ENCODE data around the gene UBXN6. TPM values are rescaled to one million over a fixed set of nuclear protein-coding genes. Genes with fewer than 3 reads are reported as not detected.

The UBXN6 gene
- total RNA-seq, 1 experiment from 2014 or later: 76.5 TPM

DNA sequence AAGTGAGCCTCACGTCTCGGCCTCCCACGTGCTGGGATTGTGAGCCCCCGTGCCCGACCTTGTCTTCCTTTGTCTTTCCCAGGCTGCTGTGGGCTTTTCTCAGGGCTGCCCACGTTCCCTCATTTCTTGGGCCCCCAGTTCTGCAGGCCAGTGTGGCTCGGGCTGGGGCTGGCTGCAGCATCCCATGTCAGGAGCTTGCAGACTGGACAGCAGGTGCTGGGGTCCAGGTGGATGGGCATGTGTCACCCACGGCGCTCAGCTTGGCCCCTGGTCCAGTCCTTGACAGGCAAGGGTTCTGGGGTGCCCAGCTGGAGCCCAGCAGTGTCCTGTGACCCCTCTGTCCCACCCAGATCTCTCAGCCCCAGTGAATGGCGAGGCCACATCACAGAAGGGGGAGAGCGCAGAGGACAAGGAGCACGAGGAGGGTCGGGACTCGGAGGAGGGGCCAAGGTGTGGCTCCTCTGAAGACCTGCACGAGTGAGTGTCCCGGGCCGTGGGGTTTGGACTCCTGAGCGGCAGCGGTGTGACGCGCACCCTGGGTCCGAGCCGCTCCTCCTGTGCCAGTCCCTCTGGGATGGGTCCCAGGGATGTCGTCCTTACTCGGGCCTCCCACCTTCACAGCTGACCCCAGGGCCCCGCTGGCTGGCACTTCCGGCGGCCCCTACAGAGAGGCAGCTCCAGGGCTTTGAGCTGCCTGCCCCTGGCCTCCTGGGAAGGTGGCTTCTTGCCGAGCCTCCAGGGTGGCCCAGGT is 43.4 kb upstream of the UBXN6 start:
- BruUV-seq (replicated peaks): no TSS peak
- RAD21 ChIA-PET (ENCODE audit: low non-redundant PET in 1 of 2, low total read pairs in 2 of 2, uncharacterized antibody in 2 of 2, unreplicated experiment in 2 of 2): no interaction called here
- POLR2A ChIA-PET: no interaction called here
- peaks cover 0 to 12% of the 10 kb centered on the region in 2 experiments; a peak in 2 of 4 replicates for H3K36me3 ChIP-seq (ENCODE audit: control insufficient read depth in 1 of 2, insufficient read depth in 2 of 2, low read length in 2 of 2)
- peaks cover 0 to 1% of the 10 kb centered on the region in 2 experiments; a peak in 2 of 4 replicates for H3K4me1 ChIP-seq (ENCODE audit: control insufficient read depth in 1 of 2, insufficient read depth in 2 of 2, low read length in 2 of 2)
- no peak overlapping the region for H2AFZ ChIP-seq (ENCODE audit: low read depth, low read length, poor library complexity, severe bottlenecking)
- intact Hi-C loops (cut with micrococcal nuclease): no loop called here
- no peak for TF ChIP-seq TCF7L2 (IDR thresholded peaks at IDR 0.05; ENCODE audit: borderline replicate concordance, extremely low read depth, insufficient read depth, insufficient read length)
- ATAC-seq (no peak), DNase-seq (ENCODE audit: low read depth, low spot score) (no peak)
- no peaks in the 10 kb centered on the region for H3K27me3 ChIP-seq (ENCODE audit: insufficient read depth, low read length)
- H3K9me2 ChIP-seq (ENCODE audit: insufficient read depth): no peaks in the 10 kb centered on the region
- H3K27ac ChIP-seq (ENCODE audit: low read depth, low read length): no peak overlapping the region
- no peak overlapping the region for H3K4me3 ChIP-seq (replicated peaks in 1 of 2; ENCODE audit: low read depth in 1 of 2, low read length in 2 of 2)
- H3K9me3 ChIP-seq (ENCODE audit: control insufficient read depth in 1 of 2, insufficient read depth in 1 of 2, low read depth in 1 of 2, low read length in 2 of 2): no peaks in the 10 kb centered on the region
- no peaks in the 10 kb centered on the region for H3K79me2 ChIP-seq (ENCODE audit: insufficient read depth, low read length)
- H4K20me1 ChIP-seq (ENCODE audit: insufficient read depth): no peaks in the 10 kb centered on the region
- H3K9ac ChIP-seq (ENCODE audit: low read length): no peak overlapping the region
- CTCF ChIA-PET: no interaction called here
- no peak overlapping the region for H3K4me2 ChIP-seq (ENCODE audit: low read length)

DNA sequence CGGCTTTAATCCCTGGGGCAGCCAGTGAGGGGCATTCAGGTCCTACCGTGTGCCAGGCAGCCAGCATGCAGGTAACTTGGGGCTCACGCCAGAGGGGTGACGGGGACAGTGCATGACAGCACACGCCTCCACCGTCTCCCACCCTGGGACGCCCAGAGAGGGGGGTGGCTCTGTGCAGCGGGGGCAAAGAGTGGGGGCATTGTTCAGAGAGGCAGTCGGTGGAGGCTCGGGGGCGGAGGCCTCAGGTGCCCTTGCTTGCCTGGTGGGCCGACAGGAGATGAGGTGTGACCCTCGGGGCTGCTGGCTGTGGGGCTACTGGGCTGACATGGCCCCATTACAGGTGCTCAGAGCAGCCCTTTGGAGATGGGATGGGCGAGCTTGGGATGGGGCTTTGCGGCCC is 42.3 kb upstream of the UBXN6 start:
- no peaks in the 10 kb centered on the region for H4K20me1 ChIP-seq (ENCODE audit: insufficient read depth)
- ATAC-seq: no peak
- no peak overlapping the region for H3K4me3 ChIP-seq (replicated peaks in 1 of 2; ENCODE audit: low read depth in 1 of 2, low read length in 2 of 2)
- no peak overlapping the region for H3K27ac ChIP-seq (ENCODE audit: low read depth, low read length)
- no peak overlapping the region for H3K4me2 ChIP-seq (ENCODE audit: low read length)
- no peak overlapping the region for H2AFZ ChIP-seq (ENCODE audit: low read depth, low read length, poor library complexity, severe bottlenecking)
- ChIA-PET RAD21 (ENCODE audit: low non-redundant PET in 1 of 2, low total read pairs in 2 of 2, uncharacterized antibody in 2 of 2, unreplicated experiment in 2 of 2) (no interaction called here), POLR2A (no interaction called here), CTCF (no interaction called here)
- no peak overlapping the region for H3K9ac ChIP-seq (ENCODE audit: low read length)
- no peaks in the 10 kb centered on the region for H3K27me3 ChIP-seq (ENCODE audit: insufficient read depth, low read length)
- no peak for TF ChIP-seq EZH2 (IDR thresholded peaks at IDR 0.05)
- TF ChIP-seq, protein P1, sequence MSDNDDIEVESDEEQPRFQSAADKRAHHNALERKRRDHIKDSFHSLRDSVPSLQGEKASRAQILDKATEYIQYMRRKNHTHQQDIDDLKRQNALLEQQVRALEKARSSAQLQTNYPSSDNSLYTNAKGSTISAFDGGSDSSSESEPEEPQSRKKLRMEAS (IDR thresholded peaks at IDR 0.05): no peak
- no peak for TF ChIP-seq CEBPB (IDR thresholded peaks at IDR 0.05; ENCODE audit: low read depth)
- no peak for TF ChIP-seq EGR1 (IDR thresholded peaks at IDR 0.05; ENCODE audit: low read depth)
- TF ChIP-seq ELF1 (IDR thresholded peaks at IDR 0.05; ENCODE audit: borderline replicate concordance, low read depth): no peak
- TF ChIP-seq POLR2A (IDR thresholded peaks at IDR 0.05; ENCODE audit: borderline replicate concordance, extremely low read depth, insufficient read depth, insufficient read length): no peak
- TF ChIP-seq POLR2AphosphoS5 (IDR thresholded peaks at IDR 0.05; ENCODE audit: low read depth, low read length): no peak
- no peak for TF ChIP-seq ZNF274 (IDR thresholded peaks at IDR 0.05; ENCODE audit: low read depth, low read length)
- TF ChIP-seq EZH2phosphoT487 (IDR thresholded peaks at IDR 0.05; ENCODE audit: borderline replicate concordance): no peak
- no peak for TF ChIP-seq SRF (IDR thresholded peaks at IDR 0.05; ENCODE audit: low read depth)
- TF ChIP-seq ZFX (IDR thresholded peaks at IDR 0.05): no peak
- no peak for TF ChIP-seq RAD21 (IDR thresholded peaks at IDR 0.05; ENCODE audit: low read depth)
- TF ChIP-seq FOSL1 (IDR thresholded peaks at IDR 0.05; ENCODE audit: low read depth): no peak
- TF ChIP-seq, protein P2, sequence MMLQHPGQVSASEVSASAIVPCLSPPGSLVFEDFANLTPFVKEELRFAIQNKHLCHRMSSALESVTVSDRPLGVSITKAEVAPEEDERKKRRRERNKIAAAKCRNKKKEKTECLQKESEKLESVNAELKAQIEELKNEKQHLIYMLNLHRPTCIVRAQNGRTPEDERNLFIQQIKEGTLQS (IDR thresholded peaks at IDR 0.05): no peak
- H3K9me3 ChIP-seq (ENCODE audit: control insufficient read depth in 1 of 2, insufficient read depth in 1 of 2, low read depth in 1 of 2, low read length in 2 of 2): no peaks in the 10 kb centered on the region
- DNase-seq (ENCODE audit: low read depth, low spot score): no peak
- H3K79me2 ChIP-seq (ENCODE audit: insufficient read depth, low read length): no peaks in the 10 kb centered on the region
- no peaks in the 10 kb centered on the region for H3K9me2 ChIP-seq (ENCODE audit: insufficient read depth)
- intact Hi-C loops (cut with micrococcal nuclease): no loop called here
- peaks cover 0 to 3% of the 10 kb centered on the region in 2 experiments; a peak in 2 of 4 replicates for H3K4me1 ChIP-seq (ENCODE audit: control insufficient read depth in 1 of 2, insufficient read depth in 2 of 2, low read length in 2 of 2)
- peaks cover 0 to 15% of the 10 kb centered on the region in 2 experiments; a peak in 2 of 4 replicates for H3K36me3 ChIP-seq (ENCODE audit: control insufficient read depth in 1 of 2, insufficient read depth in 2 of 2, low read length in 2 of 2)
- no TSS peak for BruUV-seq (replicated peaks)
